Germinal center (tissue), 1 donor: ENCODE measurements around the gene PDCD11.

Experiments
- DNase-seq: peaks from one replicate; pipeline ENCODE4 v3.0.0; 2012; ENCODE audit warnings: mixed read lengths, low spot score

The PDCD11 gene

DNA sequence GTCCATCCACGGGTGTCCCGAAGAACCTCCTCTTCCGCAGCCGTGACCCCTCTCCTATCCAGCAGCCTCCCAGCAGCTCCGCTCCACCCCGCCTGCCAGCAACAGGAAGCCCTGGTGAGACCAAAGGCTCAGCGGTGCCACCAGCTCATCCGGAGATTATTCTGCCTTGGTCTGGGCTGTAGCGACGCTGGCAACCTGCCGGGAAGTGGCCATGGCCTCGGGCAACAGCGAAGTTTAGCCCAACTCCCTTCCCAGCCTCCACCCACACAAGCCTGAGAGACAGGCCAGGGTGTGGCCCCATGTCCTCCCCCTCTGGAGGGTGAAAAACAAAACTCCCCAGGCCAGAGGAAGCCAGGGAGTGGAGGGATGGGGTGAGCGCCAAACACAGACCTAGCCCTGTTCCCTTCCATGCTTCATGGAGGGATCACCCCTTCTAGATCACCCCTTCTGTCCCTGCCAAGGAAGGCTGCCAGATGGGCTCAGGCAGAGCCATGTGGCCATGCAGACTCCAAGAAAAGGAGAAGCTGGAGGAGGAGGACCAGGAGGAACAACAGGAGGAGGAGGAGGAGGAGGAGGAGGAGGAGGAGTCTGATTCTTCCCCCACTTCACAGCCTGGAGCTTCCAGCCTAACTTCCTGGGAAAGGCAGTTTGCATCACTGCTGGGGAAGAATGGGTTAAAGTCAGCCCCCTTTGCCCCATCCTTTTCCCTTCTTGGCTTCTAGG, 54.8 kb downstream of the PDCD11 start:
- peak; percentile 35 for DNase-seq

DNA sequence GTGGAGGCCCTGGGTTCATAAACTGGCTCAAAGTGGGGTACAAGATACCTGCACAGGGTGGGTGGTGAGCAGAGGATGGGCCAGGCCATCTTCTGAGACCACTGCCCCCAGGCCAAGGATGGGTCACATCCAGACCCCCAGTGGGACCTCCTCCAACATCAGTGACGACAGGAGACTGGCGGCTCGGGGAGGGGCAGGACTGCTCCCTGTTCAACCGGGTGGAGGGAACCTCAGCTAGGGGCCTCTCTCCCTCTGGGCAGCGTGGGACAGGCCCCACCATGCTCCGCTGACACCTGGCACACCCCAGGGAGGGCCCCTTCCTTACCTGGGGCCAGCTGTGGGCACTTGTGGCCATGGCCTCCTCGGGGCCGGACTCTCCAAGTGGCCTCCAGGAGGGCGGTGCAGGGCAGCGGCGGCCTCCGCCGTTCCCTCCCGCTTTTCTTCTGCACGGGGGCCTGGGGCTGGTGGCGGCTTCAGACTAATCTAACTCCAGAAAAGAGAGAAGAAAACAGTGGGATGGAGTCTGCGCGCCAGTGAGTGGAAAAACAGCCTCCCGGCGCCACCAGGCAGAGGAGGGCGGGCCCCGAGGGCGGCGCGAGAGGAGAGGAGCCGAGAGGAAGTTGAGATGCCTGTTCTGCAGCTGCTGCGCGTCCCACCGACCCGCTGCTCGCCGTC, 55.5 kb downstream of the PDCD11 start, which contains the start of gene CALHM2:
Gene CALHM2, minus strand, starts transcription at position 540 of the 675 bp plus-strand sequence. CDS start 2,429 bp downstream, outside the sequence.
- peak; percentile 85 for DNase-seq

GRCh38 chr10:103452506-103453230, 56.2 kb downstream of the PDCD11 start:
- no peak for DNase-seq

- DNase-seq, result no peak
These were observed 57.6 kb downstream of the PDCD11 start for GRCh38 chr10:103454026-103454425.

DNA sequence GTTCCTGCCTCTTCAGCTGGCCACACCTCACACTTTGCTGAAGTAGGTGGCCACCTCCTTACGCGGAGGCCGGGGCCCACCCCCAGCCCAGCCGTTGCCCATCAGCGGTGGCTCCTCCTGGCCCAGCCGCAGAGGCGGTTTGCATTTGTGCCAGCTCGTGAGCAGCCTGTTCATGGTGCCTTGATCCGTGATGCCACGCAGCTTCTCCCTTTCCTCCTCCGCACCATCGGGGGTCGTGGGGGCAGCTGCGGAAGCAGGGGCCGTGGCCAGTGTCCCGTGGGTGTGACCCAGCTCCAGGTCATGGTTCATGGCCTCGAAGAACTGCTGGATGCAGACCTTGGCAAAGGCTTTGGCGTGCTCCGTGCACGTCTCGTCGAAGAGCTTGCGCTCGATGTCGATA, 58.8 kb downstream of the PDCD11 start:
- no peak for DNase-seq

- no peak for DNase-seq
These were observed 59.7 kb downstream of the PDCD11 start for GRCh38 chr10:103456074-103456660.

GRCh38 chr10:103457176-103457712, 60.8 kb downstream of the PDCD11 start:
- DNase-seq, result no peak

GRCh38 chr10:103457896-103458583, 61.6 kb downstream of the PDCD11 start:
- DNase-seq, result no peak

DNA sequence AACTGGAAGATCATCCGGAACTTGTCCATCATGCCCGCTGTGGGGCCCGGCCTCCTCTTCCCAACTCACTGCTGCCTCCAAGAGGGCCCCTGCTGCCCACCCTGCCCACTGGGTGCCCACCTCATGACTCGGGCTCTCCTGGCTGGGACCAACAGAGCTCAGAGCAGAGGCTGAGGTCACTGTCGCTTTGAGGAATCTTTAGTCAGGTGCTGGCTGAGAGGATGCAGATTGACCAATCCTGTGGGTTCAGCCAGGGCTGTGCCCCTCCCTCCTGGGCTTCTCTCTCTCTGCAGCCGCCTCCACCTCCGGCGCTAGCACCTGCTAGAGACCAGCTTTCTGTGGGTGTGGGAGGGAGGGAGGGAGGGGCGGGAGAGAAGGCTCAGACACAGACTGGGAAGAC, 62.3 kb downstream of the PDCD11 start, which contains the start of gene CALHM1:
Gene CALHM1, minus strand, starts transcription at position 181 of the 400 bp plus-strand sequence. Its CDS starts 149 bp downstream, at position 32.
- DNase-seq, result peak; percentile 47

GRCh38 chr10:103459615-103460014, 63.2 kb downstream of the PDCD11 start:
- DNase-seq, result no peak

GRCh38 chr10:103463499-103463898, 67.1 kb downstream of the PDCD11 start:
- no peak for DNase-seq

DNA sequence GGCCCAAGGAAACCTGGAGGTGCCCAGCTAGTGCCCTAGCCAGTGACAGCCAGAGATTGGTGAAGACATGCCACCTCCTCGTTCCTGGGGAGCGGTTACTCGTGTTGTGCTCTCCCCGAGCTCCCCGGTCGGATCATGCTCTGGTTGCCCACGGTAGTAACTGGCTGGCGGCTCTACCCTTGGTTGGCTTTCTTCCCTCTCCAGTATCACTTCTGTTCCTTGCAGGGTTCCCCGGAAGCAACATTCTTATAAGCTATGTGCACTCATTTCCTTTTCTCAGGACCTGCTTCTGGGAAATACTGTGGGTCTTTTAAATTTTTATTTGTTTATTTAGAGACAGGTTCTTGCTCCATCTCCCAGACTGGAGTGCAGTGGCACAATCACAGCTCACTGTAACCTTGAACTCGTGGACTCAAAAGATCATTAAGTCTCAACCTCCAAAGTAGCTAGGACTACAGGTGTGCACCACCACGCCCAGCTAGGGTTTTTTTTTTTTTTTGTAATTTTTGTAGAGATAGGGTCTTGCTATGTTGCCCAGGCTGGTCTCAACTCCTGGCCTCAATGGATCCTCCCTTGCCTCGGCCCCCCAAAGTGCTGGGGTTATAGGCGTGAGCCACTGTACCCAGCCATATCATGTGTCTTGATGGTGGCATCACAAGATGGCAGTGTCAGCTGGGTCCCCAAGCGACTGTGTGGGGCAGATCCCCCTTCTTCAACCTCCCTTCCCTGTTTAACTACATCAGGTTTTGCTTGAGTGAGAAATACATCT, 69.2 kb downstream of the PDCD11 start:
- DNase-seq, result no peak

DNA sequence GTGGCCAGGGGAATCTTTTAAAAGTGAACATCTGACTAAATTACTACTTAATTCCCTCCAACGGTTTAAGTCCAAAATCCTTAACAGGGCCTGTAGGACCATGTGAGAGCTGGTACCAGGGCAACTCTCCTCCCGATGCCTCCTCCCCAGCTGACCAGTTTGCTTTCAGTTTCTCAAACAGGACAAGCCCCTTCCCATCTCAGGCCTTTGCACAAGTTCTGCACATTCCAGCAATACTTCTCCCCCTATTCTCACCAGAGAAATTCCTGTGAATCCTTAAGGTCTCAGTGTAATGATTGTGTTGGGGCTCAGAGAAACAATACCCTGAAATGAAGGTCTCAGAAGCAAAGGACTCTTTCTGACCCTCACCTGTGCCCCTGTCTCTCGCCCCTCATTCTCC, 70.3 kb downstream of the PDCD11 start:
- no peak for DNase-seq

DNA sequence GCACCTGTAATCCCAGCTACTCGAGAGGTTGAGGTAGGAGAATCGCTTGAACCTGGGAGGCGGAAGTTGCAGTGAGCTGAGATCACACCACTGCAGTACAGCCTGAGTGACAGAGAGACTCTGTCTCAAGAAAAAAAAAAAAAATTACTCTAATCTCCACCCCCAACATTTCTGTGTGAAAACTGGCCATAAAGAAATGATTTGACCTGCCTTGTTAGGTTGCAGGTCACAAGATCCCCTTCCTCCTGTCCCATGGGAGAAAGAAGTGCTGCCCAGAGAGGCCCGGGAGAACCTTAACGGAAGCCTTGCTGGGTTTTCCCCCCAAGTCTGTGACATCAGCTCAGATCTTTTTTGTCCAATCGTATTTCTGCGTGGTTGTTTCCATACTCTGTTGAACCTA, 71.0 kb downstream of the PDCD11 start:
- no peak for DNase-seq

- no peak for DNase-seq
These were observed 72.8 kb downstream of the PDCD11 start for GRCh38 chr10:103469201-103469600.

- peak; percentile 70 for DNase-seq
These were observed 74.6 kb downstream of the PDCD11 start for GRCh38 chr10:103470761-103471653.

GRCh38 chr10:103472005-103472404, 75.6 kb downstream of the PDCD11 start:
- DNase-seq, result peak; percentile 65

GRCh38 chr10:103473261-103473671, 76.8 kb downstream of the PDCD11 start:
- no peak for DNase-seq

- DNase-seq, result no peak
These were observed 77.7 kb downstream of the PDCD11 start for GRCh38 chr10:103474077-103474476.

DNA sequence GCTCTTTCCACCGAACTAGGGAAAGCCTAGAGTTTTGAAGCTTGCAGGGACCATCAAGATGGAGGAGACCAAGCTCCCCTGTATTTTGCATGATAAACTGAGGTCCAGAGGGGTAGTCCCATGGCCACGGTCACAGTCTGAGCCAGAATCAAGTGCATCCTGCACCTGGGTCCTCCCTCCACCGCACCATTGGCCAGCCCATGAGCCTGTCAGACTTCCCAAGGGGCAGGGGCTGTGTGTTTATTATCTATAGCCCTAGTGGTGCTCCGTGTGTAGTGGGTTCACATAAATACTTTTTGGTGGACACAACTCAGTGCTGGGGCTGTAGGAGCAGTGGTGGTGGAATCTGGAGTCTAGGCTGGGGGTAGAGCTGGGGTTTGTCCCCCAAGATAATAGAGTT, 79.0 kb downstream of the PDCD11 start:
- DNase-seq, result no peak
